Fibroblast of the aortic adventitia (primary cell): ENCODE results near the gene CRELD2. TPM values are rescaled to one million over a fixed set of nuclear protein-coding genes. Genes with fewer than 3 reads are reported as not detected.

Experiments
- DNase-seq: peaks from one replicate; pipeline ENCODE4 v3.0.0-alpha.2; 2010; ENCODE audit warnings: low read depth
- H3K4me3 ChIP-seq: 2 replicates; pipeline ENCODE4 v1.5.1; 2011; ENCODE audit warnings: low read depth, mild to moderate bottlenecking, control low read depth, low read length, moderate library complexity
- CTCF ChIP-seq: IDR thresholded peaks from 2 replicates; pipeline ENCODE4 v1.5.1; 2011; ENCODE audit warnings: mild to moderate bottlenecking, low read length, control low read depth, inconsistent platforms; ENCODE audit not compliant: insufficient read depth
- total RNA-seq: library from RNA; depleted of rRNA; stranded (reverse); fragments of >200 nt; gene quantifications from 2 replicates; pipeline ENCODE4 v1.2.3, GENCODE V29; 2012; ENCODE audit warnings: low replicate concordance

Gene CRELD2
- total RNA-seq, 1 donor: 34.0 TPM

DNA sequence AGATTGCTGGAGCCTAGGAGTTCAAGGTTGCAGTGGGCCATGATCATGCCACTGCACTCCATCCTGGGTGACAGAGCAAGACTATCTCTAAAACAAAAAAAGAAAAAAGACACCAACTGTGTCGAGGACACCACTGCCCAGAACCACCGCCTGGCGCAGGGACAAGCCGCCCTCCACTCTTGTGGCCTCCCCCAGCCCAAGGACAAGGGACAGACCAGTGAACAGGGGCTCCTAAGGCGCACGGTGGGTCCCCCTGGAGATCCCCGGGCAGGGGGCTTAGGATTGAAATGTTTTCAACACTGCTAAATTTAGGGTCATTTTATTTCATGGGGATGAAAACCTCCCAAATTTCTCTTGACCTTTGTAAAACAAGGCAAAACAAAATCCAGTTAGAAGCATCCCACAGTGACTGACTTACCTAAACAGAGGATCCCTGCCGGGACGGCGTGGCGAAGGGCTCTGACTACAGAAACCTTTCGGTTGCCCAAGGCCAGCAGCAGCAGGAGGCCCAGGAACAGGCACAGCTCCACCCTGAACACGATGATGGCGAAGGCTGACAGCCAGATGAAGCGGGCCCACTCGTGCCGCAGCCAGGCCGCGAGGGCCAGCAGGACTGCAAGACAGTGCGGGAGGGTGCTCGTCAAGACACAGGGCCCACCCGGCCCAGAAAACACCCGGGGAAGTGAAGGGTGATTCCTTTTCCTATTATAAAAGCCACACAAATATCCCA is 8.8 kb upstream of the CRELD2 start:
- no peak for TF ChIP-seq CTCF
- H3K4me3 ChIP-seq: no peak overlapping the region
- no peak for DNase-seq

GRCh38 chr22:49910229-49911155 is 7.9 kb upstream of the CRELD2 start:
- DNase-seq: no peak
- TF ChIP-seq CTCF: no peak
- H3K4me3 ChIP-seq: no peak overlapping the region

GRCh38 chr22:49911881-49912625 is 6.4 kb upstream of the CRELD2 start:
- no peak for TF ChIP-seq CTCF
- no peak overlapping the region for H3K4me3 ChIP-seq
- DNase-seq: no peak

DNA sequence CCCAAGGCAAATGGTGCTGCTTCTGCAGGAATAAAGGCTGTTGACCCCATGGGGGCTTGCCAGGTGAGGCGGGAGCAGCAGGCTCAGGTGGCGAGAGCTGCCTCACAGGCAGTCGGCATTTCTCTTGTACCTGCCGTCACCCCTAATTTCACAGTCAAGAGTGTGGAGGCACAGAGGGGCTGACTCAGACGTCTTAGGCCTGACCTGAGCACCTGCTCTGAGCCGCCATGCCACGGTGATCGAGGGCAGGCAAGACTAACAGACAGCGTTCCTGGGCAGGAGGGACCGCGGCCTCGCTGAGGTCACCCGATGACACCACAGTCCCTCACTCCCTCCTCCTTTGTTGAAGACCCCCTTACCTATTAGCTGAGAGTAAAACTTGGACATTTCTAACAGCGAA is 5.4 kb upstream of the CRELD2 start:
- no peak for DNase-seq
- no peak for TF ChIP-seq CTCF
- H3K4me3 ChIP-seq: no peak overlapping the region

GRCh38 chr22:49913446-49913845 is 5.0 kb upstream of the CRELD2 start:
- no peak for DNase-seq
- no peak overlapping the region for H3K4me3 ChIP-seq
- no peak for TF ChIP-seq CTCF

- no peak for TF ChIP-seq CTCF
- H3K4me3 ChIP-seq: no peak overlapping the region
- no peak for DNase-seq
Observed at GRCh38 chr22:49914256-49914655, 4.2 kb upstream of the CRELD2 start.
